ENCODE data around the gene GNPTG. TPM values are rescaled to one million over a fixed set of nuclear protein-coding genes. Genes with fewer than 3 reads are reported as not detected.

Gene GNPTG
- total and polyA plus RNA-seq, 9 of the 15 experiments (the other 6 are each of a cell fraction or from before 2014, with no cell fraction given): 0.69 to 33.3 (median 13.6) TPM

DNA sequence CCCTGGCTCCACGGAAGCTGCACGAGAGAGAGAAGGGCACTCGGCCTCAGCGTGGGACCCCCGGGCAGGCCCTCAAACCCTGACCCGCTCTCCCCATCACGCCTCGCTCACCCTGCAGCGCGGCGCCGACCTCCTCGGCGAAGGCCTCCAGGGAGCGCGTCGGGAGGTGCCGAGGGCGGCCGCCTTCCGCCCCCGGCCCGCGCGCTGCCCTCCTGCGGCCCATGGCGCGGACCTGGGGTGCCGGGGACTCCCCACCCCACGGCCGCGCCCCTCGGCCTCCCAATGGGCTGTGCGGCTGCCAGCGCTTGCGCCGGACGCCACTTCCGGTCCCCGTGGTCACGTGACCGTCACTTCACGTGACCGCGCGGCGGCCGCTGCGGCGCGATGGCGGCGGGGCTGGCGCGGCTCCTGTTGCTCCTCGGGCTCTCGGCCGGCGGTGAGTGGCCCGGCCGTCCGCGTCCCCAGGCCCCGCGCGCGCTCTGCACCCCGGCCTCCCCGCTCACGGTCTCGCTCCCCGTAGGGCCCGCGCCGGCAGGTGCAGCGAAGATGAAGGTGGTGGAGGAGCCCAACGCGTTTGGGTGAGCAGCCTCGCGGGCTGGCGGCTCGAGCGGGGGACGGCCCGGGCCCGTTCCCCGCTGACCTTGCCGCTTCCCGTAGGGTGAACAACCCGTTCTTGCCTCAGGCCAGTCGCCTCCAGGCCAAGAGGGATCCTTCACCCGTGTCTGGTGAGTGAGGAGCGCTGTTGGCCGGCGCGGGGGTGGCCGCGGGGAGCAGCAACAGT lies at the start of gene GNPTG, which contains the start of gene TSR3 (continued):
- TF ChIP-seq ZNF696 (CRISPR knock-in tag; conservative IDR thresholded peaks at IDR 0.05) (no peak), TBP (optimal IDR thresholded peaks at IDR 0.05; ENCODE audit: low read depth, low read length) (peak; percentile 84), PURB (CRISPR knock-in tag; IDR thresholded peaks at IDR 0.05; ENCODE audit: low read depth) (no peak), HNRNPLL (IDR thresholded peaks at IDR 0.05; ENCODE audit: low read depth, low read length, poor library complexity, severe bottlenecking) (no peak), BACH1 (tag; IDR thresholded peaks at IDR 0.05) (no peak), U2AF1 (optimal IDR thresholded peaks at IDR 0.05; ENCODE audit: low read depth, low read length) (no peak), POLR2B (IDR thresholded peaks at IDR 0.05; ENCODE audit: low read depth, partially characterized antibody) (no peak), ZNF586 (CRISPR knock-in tag; conservative IDR thresholded peaks at IDR 0.05) (no peak), MCM2 (IDR thresholded peaks at IDR 0.05; ENCODE audit: low read depth) (no peak), CBFA2T2 (conservative IDR thresholded peaks at IDR 0.05) (peak; percentile 92), NCOA6 (IDR thresholded peaks at IDR 0.05) (no peak), BRD4 (IDR thresholded peaks at IDR 0.05) (no peak), STAT5A (IDR thresholded peaks at IDR 0.05; ENCODE audit: borderline replicate concordance, low read length) (no peak), MTF1 (CRISPR knock-in tag; IDR thresholded peaks at IDR 0.05; ENCODE audit: borderline replicate concordance) (no peak)
- TF ChIP-seq, protein P1, sequence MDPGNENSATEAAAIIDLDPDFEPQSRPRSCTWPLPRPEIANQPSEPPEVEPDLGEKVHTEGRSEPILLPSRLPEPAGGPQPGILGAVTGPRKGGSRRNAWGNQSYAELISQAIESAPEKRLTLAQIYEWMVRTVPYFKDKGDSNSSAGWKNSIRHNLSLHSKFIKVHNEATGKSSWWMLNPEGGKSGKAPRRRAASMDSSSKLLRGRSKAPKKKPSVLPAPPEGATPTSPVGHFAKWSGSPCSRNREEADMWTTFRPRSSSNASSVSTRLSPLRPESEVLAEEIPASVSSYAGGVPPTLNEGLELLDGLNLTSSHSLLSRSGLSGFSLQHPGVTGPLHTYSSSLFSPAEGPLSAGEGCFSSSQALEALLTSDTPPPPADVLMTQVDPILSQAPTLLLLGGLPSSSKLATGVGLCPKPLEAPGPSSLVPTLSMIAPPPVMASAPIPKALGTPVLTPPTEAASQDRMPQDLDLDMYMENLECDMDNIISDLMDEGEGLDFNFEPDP (CRISPR knock-in tag; IDR thresholded peaks at IDR 0.05): no peak
- TF ChIP-seq, protein P2, sequence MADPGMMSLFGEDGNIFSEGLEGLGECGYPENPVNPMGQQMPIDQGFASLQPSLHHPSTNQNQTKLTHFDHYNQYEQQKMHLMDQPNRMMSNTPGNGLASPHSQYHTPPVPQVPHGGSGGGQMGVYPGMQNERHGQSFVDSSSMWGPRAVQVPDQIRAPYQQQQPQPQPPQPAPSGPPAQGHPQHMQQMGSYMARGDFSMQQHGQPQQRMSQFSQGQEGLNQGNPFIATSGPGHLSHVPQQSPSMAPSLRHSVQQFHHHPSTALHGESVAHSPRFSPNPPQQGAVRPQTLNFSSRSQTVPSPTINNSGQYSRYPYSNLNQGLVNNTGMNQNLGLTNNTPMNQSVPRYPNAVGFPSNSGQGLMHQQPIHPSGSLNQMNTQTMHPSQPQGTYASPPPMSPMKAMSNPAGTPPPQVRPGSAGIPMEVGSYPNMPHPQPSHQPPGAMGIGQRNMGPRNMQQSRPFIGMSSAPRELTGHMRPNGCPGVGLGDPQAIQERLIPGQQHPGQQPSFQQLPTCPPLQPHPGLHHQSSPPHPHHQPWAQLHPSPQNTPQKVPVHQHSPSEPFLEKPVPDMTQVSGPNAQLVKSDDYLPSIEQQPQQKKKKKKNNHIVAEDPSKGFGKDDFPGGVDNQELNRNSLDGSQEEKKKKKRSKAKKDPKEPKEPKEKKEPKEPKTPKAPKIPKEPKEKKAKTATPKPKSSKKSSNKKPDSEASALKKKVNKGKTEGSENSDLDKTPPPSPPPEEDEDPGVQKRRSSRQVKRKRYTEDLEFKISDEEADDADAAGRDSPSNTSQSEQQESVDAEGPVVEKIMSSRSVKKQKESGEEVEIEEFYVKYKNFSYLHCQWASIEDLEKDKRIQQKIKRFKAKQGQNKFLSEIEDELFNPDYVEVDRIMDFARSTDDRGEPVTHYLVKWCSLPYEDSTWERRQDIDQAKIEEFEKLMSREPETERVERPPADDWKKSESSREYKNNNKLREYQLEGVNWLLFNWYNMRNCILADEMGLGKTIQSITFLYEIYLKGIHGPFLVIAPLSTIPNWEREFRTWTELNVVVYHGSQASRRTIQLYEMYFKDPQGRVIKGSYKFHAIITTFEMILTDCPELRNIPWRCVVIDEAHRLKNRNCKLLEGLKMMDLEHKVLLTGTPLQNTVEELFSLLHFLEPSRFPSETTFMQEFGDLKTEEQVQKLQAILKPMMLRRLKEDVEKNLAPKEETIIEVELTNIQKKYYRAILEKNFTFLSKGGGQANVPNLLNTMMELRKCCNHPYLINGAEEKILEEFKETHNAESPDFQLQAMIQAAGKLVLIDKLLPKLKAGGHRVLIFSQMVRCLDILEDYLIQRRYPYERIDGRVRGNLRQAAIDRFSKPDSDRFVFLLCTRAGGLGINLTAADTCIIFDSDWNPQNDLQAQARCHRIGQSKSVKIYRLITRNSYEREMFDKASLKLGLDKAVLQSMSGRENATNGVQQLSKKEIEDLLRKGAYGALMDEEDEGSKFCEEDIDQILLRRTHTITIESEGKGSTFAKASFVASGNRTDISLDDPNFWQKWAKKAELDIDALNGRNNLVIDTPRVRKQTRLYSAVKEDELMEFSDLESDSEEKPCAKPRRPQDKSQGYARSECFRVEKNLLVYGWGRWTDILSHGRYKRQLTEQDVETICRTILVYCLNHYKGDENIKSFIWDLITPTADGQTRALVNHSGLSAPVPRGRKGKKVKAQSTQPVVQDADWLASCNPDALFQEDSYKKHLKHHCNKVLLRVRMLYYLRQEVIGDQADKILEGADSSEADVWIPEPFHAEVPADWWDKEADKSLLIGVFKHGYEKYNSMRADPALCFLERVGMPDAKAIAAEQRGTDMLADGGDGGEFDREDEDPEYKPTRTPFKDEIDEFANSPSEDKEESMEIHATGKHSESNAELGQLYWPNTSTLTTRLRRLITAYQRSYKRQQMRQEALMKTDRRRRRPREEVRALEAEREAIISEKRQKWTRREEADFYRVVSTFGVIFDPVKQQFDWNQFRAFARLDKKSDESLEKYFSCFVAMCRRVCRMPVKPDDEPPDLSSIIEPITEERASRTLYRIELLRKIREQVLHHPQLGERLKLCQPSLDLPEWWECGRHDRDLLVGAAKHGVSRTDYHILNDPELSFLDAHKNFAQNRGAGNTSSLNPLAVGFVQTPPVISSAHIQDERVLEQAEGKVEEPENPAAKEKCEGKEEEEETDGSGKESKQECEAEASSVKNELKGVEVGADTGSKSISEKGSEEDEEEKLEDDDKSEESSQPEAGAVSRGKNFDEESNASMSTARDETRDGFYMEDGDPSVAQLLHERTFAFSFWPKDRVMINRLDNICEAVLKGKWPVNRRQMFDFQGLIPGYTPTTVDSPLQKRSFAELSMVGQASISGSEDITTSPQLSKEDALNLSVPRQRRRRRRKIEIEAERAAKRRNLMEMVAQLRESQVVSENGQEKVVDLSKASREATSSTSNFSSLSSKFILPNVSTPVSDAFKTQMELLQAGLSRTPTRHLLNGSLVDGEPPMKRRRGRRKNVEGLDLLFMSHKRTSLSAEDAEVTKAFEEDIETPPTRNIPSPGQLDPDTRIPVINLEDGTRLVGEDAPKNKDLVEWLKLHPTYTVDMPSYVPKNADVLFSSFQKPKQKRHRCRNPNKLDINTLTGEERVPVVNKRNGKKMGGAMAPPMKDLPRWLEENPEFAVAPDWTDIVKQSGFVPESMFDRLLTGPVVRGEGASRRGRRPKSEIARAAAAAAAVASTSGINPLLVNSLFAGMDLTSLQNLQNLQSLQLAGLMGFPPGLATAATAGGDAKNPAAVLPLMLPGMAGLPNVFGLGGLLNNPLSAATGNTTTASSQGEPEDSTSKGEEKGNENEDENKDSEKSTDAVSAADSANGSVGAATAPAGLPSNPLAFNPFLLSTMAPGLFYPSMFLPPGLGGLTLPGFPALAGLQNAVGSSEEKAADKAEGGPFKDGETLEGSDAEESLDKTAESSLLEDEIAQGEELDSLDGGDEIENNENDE (IDR thresholded peaks at IDR 0.05; ENCODE audit: low read depth, low read length): no peak
